ENCODE data around the gene CALML3.

CALML3 gene

GRCh38 chr10:5515948-5516761 is 8.6 kb upstream of the CALML3 start:
- TF ChIP-seq ZBTB7A (IDR thresholded peaks at IDR 0.05; ENCODE audit: low read depth), result no peak
- TF ChIP-seq EGR1 (IDR thresholded peaks at IDR 0.05), result no peak
- TF ChIP-seq, protein P1, sequence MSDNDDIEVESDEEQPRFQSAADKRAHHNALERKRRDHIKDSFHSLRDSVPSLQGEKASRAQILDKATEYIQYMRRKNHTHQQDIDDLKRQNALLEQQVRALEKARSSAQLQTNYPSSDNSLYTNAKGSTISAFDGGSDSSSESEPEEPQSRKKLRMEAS (IDR thresholded peaks at IDR 0.05), result no peak
- TF ChIP-seq NFIC (IDR thresholded peaks at IDR 0.05), result no peak
- TF ChIP-seq TEAD4 (IDR thresholded peaks at IDR 0.05), result no peak

DNA sequence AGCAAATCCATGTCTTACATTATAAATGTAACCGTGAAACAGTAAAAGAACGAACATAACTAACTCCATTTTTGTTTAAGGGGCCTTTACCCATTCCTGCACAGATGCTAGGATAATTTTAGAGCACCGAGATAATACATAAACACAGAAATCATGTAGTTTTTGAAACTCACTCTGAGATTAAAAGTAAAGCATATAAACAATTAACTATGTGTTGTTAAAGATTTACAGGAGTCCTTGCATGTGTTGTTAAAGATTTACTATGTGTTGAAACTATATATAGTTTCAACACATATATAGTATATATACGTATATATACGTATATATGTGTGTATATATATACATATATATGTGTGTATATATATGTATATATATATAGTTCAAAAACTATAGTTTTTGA is 7.2 kb upstream of the CALML3 start:
- TF ChIP-seq EP300 (IDR thresholded peaks at IDR 0.05; ENCODE audit: borderline replicate concordance) (no peak), FOXM1 (IDR thresholded peaks at IDR 0.05; ENCODE audit: borderline replicate concordance, low read depth) (no peak), EGR1 (IDR thresholded peaks at IDR 0.05) (no peak), CREB1 (IDR thresholded peaks at IDR 0.05; ENCODE audit: low read depth) (no peak), YY1 (IDR thresholded peaks at IDR 0.05; ENCODE audit: low read depth) (no peak), CEBPB (IDR thresholded peaks at IDR 0.05) (no peak), RAD21 (IDR thresholded peaks at IDR 0.05; ENCODE audit: low read depth) (no peak), TCF12 (IDR thresholded peaks at IDR 0.05; ENCODE audit: low read depth) (no peak), ZBTB7A (IDR thresholded peaks at IDR 0.05; ENCODE audit: low read depth) (no peak), REST (IDR thresholded peaks at IDR 0.05; ENCODE audit: low read depth) (no peak), NFIC (IDR thresholded peaks at IDR 0.05) (no peak), TAF1 (IDR thresholded peaks at IDR 0.05; ENCODE audit: low read depth) (no peak), TEAD4 (IDR thresholded peaks at IDR 0.05) (no peak)
- TF ChIP-seq, protein P1 (IDR thresholded peaks at IDR 0.05), result no peak
- TF ChIP-seq, protein P2, sequence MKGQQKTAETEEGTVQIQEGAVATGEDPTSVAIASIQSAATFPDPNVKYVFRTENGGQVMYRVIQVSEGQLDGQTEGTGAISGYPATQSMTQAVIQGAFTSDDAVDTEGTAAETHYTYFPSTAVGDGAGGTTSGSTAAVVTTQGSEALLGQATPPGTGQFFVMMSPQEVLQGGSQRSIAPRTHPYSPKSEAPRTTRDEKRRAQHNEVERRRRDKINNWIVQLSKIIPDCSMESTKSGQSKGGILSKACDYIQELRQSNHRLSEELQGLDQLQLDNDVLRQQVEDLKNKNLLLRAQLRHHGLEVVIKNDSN (IDR thresholded peaks at IDR 0.05), result no peak

DNA sequence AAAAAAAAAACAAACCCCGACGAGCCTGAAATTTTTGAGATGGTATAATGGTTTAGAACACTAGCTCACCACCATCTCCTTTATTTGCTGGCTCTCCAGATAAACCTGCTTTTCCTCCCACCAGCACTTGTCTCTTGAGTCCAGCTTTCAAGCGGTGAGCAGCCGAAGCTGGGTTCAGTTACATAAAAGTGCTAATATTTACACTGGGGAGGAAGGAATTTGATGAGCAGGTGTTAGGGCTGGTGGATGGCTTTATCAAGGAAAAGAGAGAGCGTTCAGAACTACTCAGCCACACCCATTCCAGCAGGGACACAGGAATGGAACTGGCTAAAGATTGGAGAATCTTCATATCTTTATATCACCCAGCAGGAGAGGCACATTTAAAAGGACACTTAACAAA is 6.6 kb upstream of the CALML3 start:
- no peak for TF ChIP-seq EP300 (IDR thresholded peaks at IDR 0.05; ENCODE audit: borderline replicate concordance)
- no peak for TF ChIP-seq CEBPB (IDR thresholded peaks at IDR 0.05)
- no peak for TF ChIP-seq TCF12 (IDR thresholded peaks at IDR 0.05; ENCODE audit: low read depth)
- no peak for TF ChIP-seq REST (IDR thresholded peaks at IDR 0.05; ENCODE audit: low read depth)
- TF ChIP-seq CREB1 (IDR thresholded peaks at IDR 0.05; ENCODE audit: low read depth), result no peak
- TF ChIP-seq, protein P1 (IDR thresholded peaks at IDR 0.05), result no peak
- TF ChIP-seq FOXM1 (IDR thresholded peaks at IDR 0.05; ENCODE audit: borderline replicate concordance, low read depth), result no peak
- TF ChIP-seq TAF1 (IDR thresholded peaks at IDR 0.05; ENCODE audit: low read depth), result no peak
- TF ChIP-seq ZBTB7A (IDR thresholded peaks at IDR 0.05; ENCODE audit: low read depth), result no peak
- no peak for TF ChIP-seq NFIC (IDR thresholded peaks at IDR 0.05)
- TF ChIP-seq YY1 (IDR thresholded peaks at IDR 0.05; ENCODE audit: low read depth), result no peak
- TF ChIP-seq, protein P2 (IDR thresholded peaks at IDR 0.05), result no peak
- no peak for TF ChIP-seq RAD21 (IDR thresholded peaks at IDR 0.05; ENCODE audit: low read depth)
- no peak for TF ChIP-seq TEAD4 (IDR thresholded peaks at IDR 0.05)
- no peak for TF ChIP-seq EGR1 (IDR thresholded peaks at IDR 0.05)

- no peak for TF ChIP-seq TEAD4 (IDR thresholded peaks at IDR 0.05)
- TF ChIP-seq ZBTB7A (IDR thresholded peaks at IDR 0.05; ENCODE audit: low read depth), result no peak
- TF ChIP-seq RAD21 (IDR thresholded peaks at IDR 0.05; ENCODE audit: low read depth), result no peak
- no peak for TF ChIP-seq REST (IDR thresholded peaks at IDR 0.05; ENCODE audit: low read depth)
- no peak for TF ChIP-seq CREB1 (IDR thresholded peaks at IDR 0.05; ENCODE audit: low read depth)
- no peak for TF ChIP-seq EP300 (IDR thresholded peaks at IDR 0.05; ENCODE audit: borderline replicate concordance)
- TF ChIP-seq, protein P2 (IDR thresholded peaks at IDR 0.05), result no peak
- TF ChIP-seq CEBPB (IDR thresholded peaks at IDR 0.05), result no peak
- TF ChIP-seq TAF1 (IDR thresholded peaks at IDR 0.05; ENCODE audit: low read depth), result no peak
These were observed 5.7 kb upstream of the CALML3 start for GRCh38 chr10:5519054-5519453.

Data from Ishikawa (cell line).